Endothelial cell (in vitro differentiated cells): ENCODE results near the gene HIPK4. TPM values are rescaled to one million over a fixed set of nuclear protein-coding genes. Genes with fewer than 3 reads are reported as not detected.
"Not testable (repeated sequence)": the region's sequence is repeated elsewhere in the genome, so short reads cannot be mapped to it uniquely, and the experiment has no call there.

Experiments used
- DNase-seq: peaks from one replicate; pipeline ENCODE4 v3.0.0; 2021; ENCODE audit warnings: low spot score
- H3K27ac Mint-ChIP-seq: one replicate; pipeline ENCODE4 v1.8.0; 2021; ENCODE audit warnings: mixed read lengths, inconsistent platforms; ENCODE audit not compliant: unreplicated experiment
- H3K27me3 Mint-ChIP-seq: one replicate; pipeline ENCODE4 v1.8.0; 2021; ENCODE audit warnings: mild to moderate bottlenecking, moderate library complexity, mixed read lengths, inconsistent platforms; ENCODE audit not compliant: unreplicated experiment
- H3K36me3 Mint-ChIP-seq: one replicate; pipeline ENCODE4 v1.8.0; 2021; ENCODE audit warnings: mild to moderate bottlenecking, low read depth, mixed read lengths, inconsistent platforms; ENCODE audit not compliant: unreplicated experiment
- H3K4me1 Mint-ChIP-seq: one replicate; pipeline ENCODE4 v1.8.0; 2021; ENCODE audit warnings: mild to moderate bottlenecking, mixed read lengths, inconsistent platforms; ENCODE audit not compliant: unreplicated experiment
- H3K4me3 Mint-ChIP-seq: one replicate; pipeline ENCODE4 v1.8.0; 2021; ENCODE audit warnings: mild to moderate bottlenecking, mixed read lengths, inconsistent platforms; ENCODE audit not compliant: unreplicated experiment
- H3K9me3 Mint-ChIP-seq: one replicate; pipeline ENCODE4 v1.8.0; 2021; ENCODE audit warnings: mixed read lengths, inconsistent platforms; ENCODE audit not compliant: unreplicated experiment
- CTCF ChIP-seq: fragments of 200-600 bp; sonication (generic); IDR thresholded peaks from one replicate; pipeline ENCODE4 v1.5.0; 2021; ENCODE audit warnings: antibody characterized with exemption; ENCODE audit not compliant: unreplicated experiment
- long read RNA-seq: library from polyadenylated mRNA; unstranded; transcript quantifications from one replicate; pipeline ENCODE4 v2.0.0, GENCODE V29; 2020; ENCODE audit not compliant: unreplicated experiment
- total RNA-seq: library from RNA; stranded (reverse); fragmentation: NEBNext Ultra II Directional; extraction: Animal tissue kit (Norgen Biotek cat#: 25700); gene quantifications from one replicate; pipeline ENCODE4 v1.2.1, GENCODE V29; 2021; ENCODE audit not compliant: unreplicated experiment

HIPK4 gene, protein sequence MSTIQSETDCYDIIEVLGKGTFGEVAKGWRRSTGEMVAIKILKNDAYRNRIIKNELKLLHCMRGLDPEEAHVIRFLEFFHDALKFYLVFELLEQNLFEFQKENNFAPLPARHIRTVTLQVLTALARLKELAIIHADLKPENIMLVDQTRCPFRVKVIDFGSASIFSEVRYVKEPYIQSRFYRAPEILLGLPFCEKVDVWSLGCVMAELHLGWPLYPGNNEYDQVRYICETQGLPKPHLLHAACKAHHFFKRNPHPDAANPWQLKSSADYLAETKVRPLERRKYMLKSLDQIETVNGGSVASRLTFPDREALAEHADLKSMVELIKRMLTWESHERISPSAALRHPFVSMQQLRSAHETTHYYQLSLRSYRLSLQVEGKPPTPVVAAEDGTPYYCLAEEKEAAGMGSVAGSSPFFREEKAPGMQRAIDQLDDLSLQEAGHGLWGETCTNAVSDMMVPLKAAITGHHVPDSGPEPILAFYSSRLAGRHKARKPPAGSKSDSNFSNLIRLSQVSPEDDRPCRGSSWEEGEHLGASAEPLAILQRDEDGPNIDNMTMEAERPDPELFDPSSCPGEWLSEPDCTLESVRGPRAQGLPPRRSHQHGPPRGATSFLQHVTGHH
- total RNA-seq = not detected
- long read RNA-seq, partial matches to known transcripts = 0 of 2 reads
- long read RNA-seq, other reads (novel, unspliced or antisense) = 2 of 2 reads

- peaks cover 6% of the 10 kb centered on the region for H3K27me3 Mint-ChIP-seq
- TF ChIP-seq CTCF = no peak
- no peak within 1 kb of the TSS for H3K27ac Mint-ChIP-seq
- peaks cover 5% of the 10 kb centered on the region for H3K36me3 Mint-ChIP-seq
- no peak within 1 kb of the TSS for H3K4me3 Mint-ChIP-seq
- H3K9me3 Mint-ChIP-seq = no peaks in the 10 kb centered on the region
- DNase-seq = no peak
- H3K4me1 Mint-ChIP-seq = no peaks in the 10 kb centered on the region
Observed at GRCh38 chr19:40390084-40390742, at the start of gene HIPK4. HIPK4 (minus strand) TSS chr19:40390181; CDS start chr19:40389902, 279 bp downstream.

DNA sequence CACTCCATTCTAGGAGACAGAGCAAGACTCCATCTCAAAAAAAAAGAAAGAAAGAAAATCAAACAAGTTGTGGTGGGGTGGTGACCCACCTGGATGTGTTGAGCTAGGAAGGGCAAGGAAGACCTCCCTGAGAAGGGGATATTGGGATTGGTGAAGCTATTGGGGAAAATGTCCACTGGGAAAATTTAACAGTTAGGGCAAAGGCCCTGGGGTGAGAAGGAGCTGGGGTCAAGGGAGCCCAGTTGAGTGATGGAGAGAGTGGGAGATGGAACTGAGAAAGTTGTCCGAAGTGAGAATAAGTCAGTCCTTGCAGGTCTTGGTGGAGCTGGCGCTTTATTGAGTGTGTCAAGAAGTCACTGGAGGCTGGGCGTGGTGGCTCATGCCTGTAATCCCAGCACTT, 48.3 kb upstream of the HIPK4 start:
- no peak for DNase-seq
- peaks cover 6% of the 10 kb centered on the region for H3K27me3 Mint-ChIP-seq
- H3K4me1 Mint-ChIP-seq = peaks cover 13% of the 10 kb centered on the region
- no peak overlapping the region for H3K4me3 Mint-ChIP-seq
- H3K9me3 Mint-ChIP-seq = no peaks in the 10 kb centered on the region
- H3K36me3 Mint-ChIP-seq = peaks cover 15% of the 10 kb centered on the region
- peak overlapping the region; percentile 16 for H3K27ac Mint-ChIP-seq
- no peak for TF ChIP-seq CTCF

GRCh38 chr19:40433391-40434216, 43.6 kb upstream of the HIPK4 start:
- H3K27ac Mint-ChIP-seq = peak overlapping the region; percentile 97
- peaks cover 8% of the 10 kb centered on the region for H3K4me1 Mint-ChIP-seq
- no peaks in the 10 kb centered on the region for H3K9me3 Mint-ChIP-seq
- peak; percentile 76 for DNase-seq
- H3K36me3 Mint-ChIP-seq = no peaks in the 10 kb centered on the region
- TF ChIP-seq CTCF = no peak
- H3K4me3 Mint-ChIP-seq = peak overlapping the region; percentile 89
- H3K27me3 Mint-ChIP-seq = peaks cover 6% of the 10 kb centered on the region

DNA sequence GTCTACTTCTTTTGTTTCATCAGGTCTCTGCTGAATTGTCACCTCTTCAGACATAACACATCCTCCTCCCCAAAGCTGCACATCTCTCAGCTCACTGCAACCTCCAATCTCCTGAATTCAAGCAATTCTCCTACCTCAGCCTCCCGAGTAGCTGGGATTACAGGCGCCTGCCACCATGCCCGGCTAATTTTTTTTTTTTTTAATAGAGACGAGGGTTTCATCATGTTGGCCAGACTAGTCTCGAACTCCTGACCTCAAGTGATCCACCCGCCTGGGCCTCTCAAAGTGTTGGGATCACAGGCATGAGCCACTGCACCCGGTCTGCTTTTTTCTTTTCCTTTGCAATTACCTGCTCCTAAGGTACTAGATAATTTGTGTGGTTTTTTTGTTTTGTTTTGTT, 42.8 kb upstream of the HIPK4 start:
- H3K4me1 Mint-ChIP-seq, H3K27me3 Mint-ChIP-seq, H3K36me3 Mint-ChIP-seq: not testable (repeated sequence)

DNA sequence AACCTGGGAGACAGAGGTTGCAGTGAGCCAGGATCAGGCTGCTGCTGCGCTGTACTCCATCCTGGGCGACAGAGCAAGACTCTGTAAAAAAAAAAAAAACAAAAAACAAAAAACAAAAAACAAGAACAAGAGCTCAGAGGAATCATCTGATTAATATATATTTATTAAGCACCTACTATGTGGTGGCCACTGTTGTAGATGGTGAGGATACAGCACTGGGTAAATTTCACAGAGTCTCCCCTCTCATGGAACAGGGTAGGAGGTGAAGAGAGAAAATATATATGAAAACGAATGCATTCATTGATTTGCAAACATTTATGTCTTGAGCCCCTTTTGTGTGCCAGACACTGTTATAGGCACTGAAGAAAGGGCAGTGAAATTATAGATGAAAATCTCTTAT, 41.7 kb upstream of the HIPK4 start:
- peaks cover 8% of the 10 kb centered on the region for H3K4me1 Mint-ChIP-seq
- DNase-seq = no peak
- H3K9me3 Mint-ChIP-seq = no peaks in the 10 kb centered on the region
- no peaks in the 10 kb centered on the region for H3K36me3 Mint-ChIP-seq
- no peak for TF ChIP-seq CTCF
- H3K4me3 Mint-ChIP-seq = no peak overlapping the region
- H3K27me3 Mint-ChIP-seq = peaks cover 8% of the 10 kb centered on the region
- H3K27ac Mint-ChIP-seq = no peak overlapping the region

More for the DNA sequence above, 42.8 kb upstream of the HIPK4 start:
- not testable (repeated sequence) for H3K9me3 Mint-ChIP-seq, DNase-seq
- peak overlapping the region; percentile 97 for H3K27ac Mint-ChIP-seq
- H3K4me3 Mint-ChIP-seq = peak overlapping the region; percentile 89

GRCh38 chr19:40430242-40430641, 40.3 kb upstream of the HIPK4 start:
- not testable (repeated sequence) for H3K9me3 Mint-ChIP-seq, H3K36me3 Mint-ChIP-seq, H3K4me1 Mint-ChIP-seq, H3K27ac Mint-ChIP-seq, DNase-seq, H3K27me3 Mint-ChIP-seq, H3K4me3 Mint-ChIP-seq

DNA sequence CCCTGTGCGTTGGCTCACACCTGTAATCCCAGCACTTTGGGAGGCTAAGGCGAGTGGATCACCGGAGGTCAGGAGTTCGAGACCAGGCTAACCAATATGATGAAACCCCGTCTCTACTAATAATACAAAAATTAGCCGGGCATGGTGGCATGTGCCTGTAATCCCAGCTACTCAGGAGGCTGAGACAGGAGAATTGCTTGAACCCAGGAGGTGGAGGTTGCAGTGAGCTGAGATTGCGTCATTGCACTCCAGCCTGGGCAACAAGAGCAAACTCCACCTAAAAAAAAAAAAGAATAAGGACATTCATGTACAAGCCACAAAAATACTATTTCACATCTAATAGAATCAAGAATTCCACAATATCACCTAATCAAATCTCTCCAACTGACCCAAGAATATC, 38.2 kb upstream of the HIPK4 start:
- not testable (repeated sequence) for H3K9me3 Mint-ChIP-seq, H3K36me3 Mint-ChIP-seq, H3K27ac Mint-ChIP-seq, H3K4me3 Mint-ChIP-seq, DNase-seq, H3K4me1 Mint-ChIP-seq
- peaks cover 14% of the 10 kb centered on the region for H3K27me3 Mint-ChIP-seq
